ENCODE data around the gene EIF1AD.
"Not testable (repeated sequence)": the region's sequence is repeated elsewhere in the genome, so short reads cannot be mapped to it uniquely, and the experiment has no call there.

EIF1AD gene

GRCh38 chr11:65967329-65967934 is 34.5 kb downstream of the EIF1AD start:
- no peak for FAIRE-seq

GRCh38 chr11:65965986-65966762 is 35.8 kb downstream of the EIF1AD start:
- no peak for FAIRE-seq

DNA sequence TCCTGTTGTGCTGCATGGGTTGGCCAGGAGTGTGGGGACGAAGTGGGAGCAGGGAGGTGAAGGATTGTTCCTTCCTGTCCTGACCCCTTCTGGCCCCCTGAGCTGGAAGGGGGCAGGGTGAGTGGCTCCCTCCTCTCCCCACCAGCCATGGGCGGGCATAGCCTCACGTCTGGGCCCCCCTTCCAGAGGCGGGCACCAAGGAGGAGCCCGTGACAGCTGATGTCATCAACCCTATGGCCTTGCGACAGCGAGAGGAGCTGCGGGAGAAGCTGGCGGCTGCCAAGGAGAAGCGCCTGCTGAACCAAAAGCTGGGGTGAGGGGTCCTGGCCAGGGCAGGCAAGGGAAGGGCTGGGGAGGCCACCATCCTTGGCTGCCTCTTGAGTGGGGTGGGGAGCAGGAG is 37.1 kb downstream of the EIF1AD start:
- no peak for FAIRE-seq

DNA sequence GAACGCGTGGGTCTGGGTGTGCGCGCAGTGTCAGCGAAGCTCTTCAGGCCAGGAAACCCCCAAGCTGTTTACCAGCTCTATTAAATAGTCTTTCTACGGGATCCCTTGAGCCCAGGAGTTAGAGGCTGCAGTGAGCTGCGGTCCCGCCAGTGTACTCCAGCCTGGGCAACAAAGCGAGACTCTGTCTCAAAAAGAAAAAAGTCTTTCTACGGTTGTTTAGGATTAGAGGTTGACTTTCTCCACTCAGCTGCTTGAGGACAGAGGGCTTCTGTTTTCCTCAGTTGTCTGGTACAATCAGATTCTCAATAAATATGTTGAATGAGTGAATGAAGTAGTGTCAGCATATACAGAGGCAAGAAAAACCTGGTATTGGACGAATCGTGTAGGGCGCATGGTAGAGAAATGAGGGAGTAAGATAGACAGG is 39.8 kb downstream of the EIF1AD start:
- no peak for FAIRE-seq

DNA sequence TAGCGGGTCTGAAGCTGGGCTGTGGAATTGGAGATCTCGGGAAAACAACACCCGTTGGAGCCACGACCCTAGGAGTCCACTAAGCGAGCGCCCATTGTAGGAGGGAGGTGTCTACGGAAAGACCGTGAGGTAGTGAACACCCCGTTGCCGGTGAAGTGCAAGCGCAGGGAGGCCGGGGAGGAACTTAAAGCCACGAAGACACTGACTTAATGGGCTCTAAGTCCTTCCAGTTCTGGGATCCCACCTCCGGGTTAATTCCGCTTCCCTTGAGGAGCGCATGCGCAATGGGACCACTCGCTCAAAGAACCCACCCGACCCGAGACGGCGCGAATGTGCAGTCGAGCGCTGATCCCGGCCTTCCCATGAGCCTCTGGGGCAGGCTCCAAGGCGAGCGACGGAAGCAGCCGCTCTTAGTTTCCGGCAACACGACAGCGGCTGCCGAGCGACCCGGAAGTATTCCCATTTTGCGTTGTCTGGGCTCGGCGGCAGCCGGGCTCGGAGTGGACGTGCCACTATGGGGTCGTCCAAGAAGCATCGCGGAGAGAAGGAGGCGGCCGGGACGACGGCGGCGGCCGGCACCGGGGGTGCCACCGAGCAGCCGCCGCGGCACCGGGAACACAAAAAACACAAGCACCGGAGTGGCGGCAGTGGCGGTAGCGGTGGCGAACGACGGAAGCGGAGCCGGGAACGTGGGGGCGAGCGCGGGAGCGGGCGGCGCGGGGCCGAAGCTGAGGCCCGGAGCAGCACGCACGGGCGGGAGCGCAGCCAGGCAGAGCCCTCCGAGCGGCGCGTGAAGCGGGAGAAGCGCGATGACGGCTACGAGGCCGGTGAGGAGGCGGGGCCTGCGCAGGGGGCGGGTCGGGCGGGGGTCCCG is 40.5 kb downstream of the EIF1AD start, which contains the start of gene SART1:
Gene SART1 (plus strand): TSS at position 468 of the 874 bp plus-strand sequence. CDS start 47 bp downstream, at position 515.
- no peak for FAIRE-seq

DNA sequence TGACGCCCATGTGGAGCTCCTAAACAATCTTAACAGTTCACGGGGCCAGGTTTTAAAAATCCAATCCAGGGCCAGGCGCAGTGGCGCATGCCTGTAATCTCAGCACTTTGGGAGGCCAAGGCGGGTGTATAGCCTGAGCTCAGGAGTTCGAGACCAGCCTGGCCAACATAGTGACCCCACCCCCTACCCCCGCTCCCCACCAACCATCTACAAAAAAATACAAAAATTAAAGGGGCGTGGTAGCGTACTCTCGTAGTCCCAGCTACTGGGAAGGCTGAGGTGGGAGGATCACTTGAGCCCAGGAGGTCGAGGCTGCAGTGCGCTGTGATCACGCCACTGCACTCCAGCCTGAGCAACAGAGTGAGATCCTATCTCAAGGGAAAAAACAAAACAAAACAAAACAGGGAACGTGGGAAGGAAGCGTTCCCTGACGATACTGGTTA is 41.1 kb downstream of the EIF1AD start:
- FAIRE-seq = no peak

- no peak for FAIRE-seq
Observed at GRCh38 chr11:65958774-65959420, 43.1 kb downstream of the EIF1AD start.

GRCh38 chr11:65958291-65958690 is 43.7 kb downstream of the EIF1AD start:
- FAIRE-seq = no peak

GRCh38 chr11:65954771-65955170 is 47.2 kb downstream of the EIF1AD start:
- no peak for FAIRE-seq

DNA sequence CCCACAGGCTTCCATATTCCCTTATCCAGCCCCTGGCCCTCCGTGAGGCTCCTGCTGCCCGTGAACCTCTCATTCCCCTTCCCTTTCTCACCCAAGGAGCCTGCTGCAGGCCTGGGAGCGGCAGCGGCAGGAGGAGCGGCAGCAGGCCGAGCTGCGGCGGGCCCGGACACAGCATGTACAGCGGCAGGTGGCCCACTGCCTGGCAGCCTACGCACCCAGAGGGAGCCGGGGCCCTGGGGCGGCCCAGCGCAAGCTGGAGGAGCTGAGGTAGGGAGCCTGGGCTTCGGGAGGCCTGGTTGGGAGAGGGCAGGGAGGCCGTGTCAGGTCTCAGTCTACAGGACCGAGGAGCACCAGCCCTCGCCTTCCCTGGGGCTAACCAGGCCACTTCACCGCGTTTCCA is 48.5 kb downstream of the EIF1AD start:
- FAIRE-seq = no peak

GRCh38 chr11:65952052-65952521 is 49.9 kb downstream of the EIF1AD start:
- FAIRE-seq = no peak

GRCh38 chr11:65951641-65952040 is 50.3 kb downstream of the EIF1AD start:
- FAIRE-seq = not testable (repeated sequence)

DNA sequence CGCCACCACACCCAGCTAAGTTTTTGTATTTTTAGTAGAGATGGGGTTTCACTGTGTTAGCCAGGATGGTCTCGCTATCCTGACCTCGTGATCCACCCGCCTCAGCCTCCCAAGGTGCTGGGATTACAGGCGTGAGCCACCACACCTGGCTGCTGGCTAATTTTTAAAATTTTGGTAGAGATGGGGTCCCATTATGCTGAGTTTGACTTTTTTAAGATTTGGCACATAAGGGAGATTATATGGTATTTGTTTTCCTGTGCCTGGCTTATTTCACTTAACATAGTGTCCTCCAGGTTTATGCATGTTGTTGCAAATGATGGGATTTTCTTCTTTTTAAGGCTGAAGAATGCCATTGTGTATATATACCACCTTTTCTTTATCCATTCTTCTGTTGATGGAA is 51.2 kb downstream of the EIF1AD start:
- not testable (repeated sequence) for FAIRE-seq

DNA sequence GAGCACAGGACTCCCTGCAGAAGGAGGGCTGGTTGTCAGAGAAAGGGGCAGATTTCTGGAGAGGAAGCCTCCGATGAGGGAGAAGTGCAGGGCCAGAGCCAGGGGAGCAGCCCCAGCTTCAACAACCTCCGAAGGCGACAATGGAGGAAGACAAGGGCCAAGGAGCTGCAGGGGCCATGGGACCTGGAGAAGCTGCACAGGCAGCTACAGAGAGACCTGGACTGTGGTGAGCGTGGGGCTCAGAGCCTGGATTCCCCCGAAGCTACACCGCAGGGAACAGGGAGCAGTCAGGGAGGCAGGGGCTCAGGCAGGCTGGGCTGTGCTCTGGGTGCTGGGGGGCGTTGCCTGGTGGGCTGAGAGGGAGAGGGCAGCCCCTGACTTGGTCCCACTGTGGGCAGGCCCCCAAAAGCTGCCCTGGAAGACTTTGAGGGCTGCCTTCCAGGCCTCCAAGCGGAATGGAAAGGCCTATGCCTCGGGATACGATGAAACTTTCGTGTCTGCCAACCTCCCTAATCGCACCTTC is 54.3 kb downstream of the EIF1AD start:
- no peak for FAIRE-seq

- FAIRE-seq = no peak
Observed at GRCh38 chr11:65947133-65947532, 54.8 kb downstream of the EIF1AD start.

DNA sequence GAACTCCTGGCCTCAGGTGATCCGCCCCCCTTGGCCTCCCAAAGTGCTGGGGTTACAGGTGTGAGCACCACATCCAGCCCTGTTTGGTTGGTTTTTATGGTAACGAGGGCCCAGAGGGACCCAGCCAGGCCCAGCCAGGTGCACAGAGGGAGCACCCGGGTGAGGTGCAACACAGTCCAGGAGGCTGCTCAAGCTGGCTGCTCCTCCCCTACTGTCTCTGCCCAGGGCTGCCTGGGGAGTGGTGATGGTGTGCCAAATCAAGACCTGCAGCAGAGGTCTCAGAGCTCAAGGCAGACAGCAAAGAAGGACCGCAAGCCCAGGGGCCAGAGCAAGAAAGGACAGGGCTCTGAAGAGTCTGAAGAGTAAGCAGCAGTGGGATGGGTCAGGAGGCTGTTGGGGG is 55.3 kb downstream of the EIF1AD start:
- no peak for FAIRE-seq
